Subcutaneous adipose tissue (tissue), 4 donors: Measurements from ENCODE around the gene C11orf24. TPM values are rescaled to one million over a fixed set of nuclear protein-coding genes. Genes with fewer than 3 reads are reported as not detected.

ENCODE experiments used
- CTCF ChIP-seq: fragments of 450-650 bp; IDR thresholded peaks from one replicate; pipeline ENCODE4 v1.5.1; 2016; ENCODE audit warnings: low read depth, mild to moderate bottlenecking, control low read depth, antibody characterized with exemption, moderate library complexity
- total RNA-seq, 4 donors: library from RNA; depleted of rRNA; stranded (reverse); fragments of >200 nt; gene quantifications; one replicate each; pipeline ENCODE4 v1.1.0, GENCODE V29; 2016

The C11orf24 gene
- 10 to 100 TPM; 10.2 to 27.1 (median 20.2) TPM for total RNA-seq

- no peak for TF ChIP-seq CTCF
These were observed at the start of gene C11orf24 for GRCh38 chr11:68271781-68272608. Gene C11orf24, minus strand, starts transcription at chr11:68271973. Its CDS starts 8,206 bp downstream, at chr11:68263767.

- TF ChIP-seq CTCF, result no peak
These were observed 45.5 kb upstream of the C11orf24 start for GRCh38 chr11:68317147-68317785.

GRCh38 chr11:68315171-68315920 lies 43.6 kb upstream of the C11orf24 start:
- TF ChIP-seq CTCF, result no peak

- no peak for TF ChIP-seq CTCF
These were observed 42.7 kb upstream of the C11orf24 start for GRCh38 chr11:68314203-68315170.

GRCh38 chr11:68313574-68314202 lies 41.9 kb upstream of the C11orf24 start:
- no peak for TF ChIP-seq CTCF

- no peak for TF ChIP-seq CTCF
These were observed 41.2 kb upstream of the C11orf24 start for GRCh38 chr11:68312780-68313573.
